Measurements from ENCODE around the gene DNAH12. TPM values are rescaled to one million over a fixed set of nuclear protein-coding genes. Genes with fewer than 3 reads are reported as not detected.
"Not testable (repeated sequence)": the region's sequence is repeated elsewhere in the genome, so short reads cannot be mapped to it uniquely, and the experiment has no call there.

The DNAH12 gene
- polyA plus RNA-seq, 1 donor from 2014 or later = 1.8 TPM

DNA sequence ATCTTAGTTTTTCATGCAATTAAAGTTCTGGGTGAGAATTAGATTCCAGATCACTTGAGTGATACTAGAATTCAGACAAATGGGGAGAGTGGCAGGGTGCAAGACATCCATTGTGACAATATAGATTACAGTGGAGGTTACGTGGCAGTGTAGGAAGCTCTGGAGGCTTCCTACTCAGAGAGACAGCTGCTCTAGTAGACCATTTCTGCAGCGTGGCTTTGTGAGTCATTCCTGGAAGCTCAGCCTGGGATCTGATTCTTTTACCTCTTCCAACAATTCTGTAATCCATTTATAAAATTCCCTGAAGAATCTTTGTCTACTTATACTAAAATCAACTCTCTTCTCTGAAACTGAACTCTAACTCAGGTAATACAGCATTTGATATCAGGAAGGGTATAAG is 161.2 kb downstream of the DNAH12 start:
- H3K9me2 ChIP-seq (ENCODE audit: insufficient read depth, low read length) = no peaks in the 10 kb centered on the region
- H3K4me2 ChIP-seq (ENCODE audit: low read length) = no peak overlapping the region
- H3K27ac ChIP-seq (ENCODE audit: low read length) = no peak overlapping the region
- H3K79me2 ChIP-seq (replicated peaks; ENCODE audit: insufficient read depth, low read length) = no peaks in the 10 kb centered on the region
- no peaks in the 10 kb centered on the region for H3K36me3 ChIP-seq (ENCODE audit: insufficient read depth, low read length)
- H3K4me3 ChIP-seq (ENCODE audit: low read length) = no peak overlapping the region
- H3K27me3 ChIP-seq (ENCODE audit: insufficient read depth, low read depth, low read length) = no peaks in the 10 kb centered on the region
- H3K9me3 ChIP-seq (ENCODE audit: low read length) = no peaks in the 10 kb centered on the region
- TF ChIP-seq EP300 (conservative IDR thresholded peaks at IDR 0.05; ENCODE audit: poor library complexity, severe bottlenecking) (no peak), TAF1 (IDR thresholded peaks at IDR 0.05; ENCODE audit: low read depth) (no peak), RAD21 (conservative IDR thresholded peaks at IDR 0.05) (no peak), SMC3 (conservative IDR thresholded peaks at IDR 0.05; ENCODE audit: poor library complexity) (no peak), EZH2 (IDR thresholded peaks at IDR 0.05; ENCODE audit: borderline replicate concordance, insufficient read depth, low read length, poor library complexity, severe bottlenecking) (no peak), POLR2AphosphoS5 (IDR thresholded peaks at IDR 0.05) (no peak), MXI1 (conservative IDR thresholded peaks at IDR 0.05; ENCODE audit: poor library complexity, severe bottlenecking) (no peak)
- TF ChIP-seq, protein P1, sequence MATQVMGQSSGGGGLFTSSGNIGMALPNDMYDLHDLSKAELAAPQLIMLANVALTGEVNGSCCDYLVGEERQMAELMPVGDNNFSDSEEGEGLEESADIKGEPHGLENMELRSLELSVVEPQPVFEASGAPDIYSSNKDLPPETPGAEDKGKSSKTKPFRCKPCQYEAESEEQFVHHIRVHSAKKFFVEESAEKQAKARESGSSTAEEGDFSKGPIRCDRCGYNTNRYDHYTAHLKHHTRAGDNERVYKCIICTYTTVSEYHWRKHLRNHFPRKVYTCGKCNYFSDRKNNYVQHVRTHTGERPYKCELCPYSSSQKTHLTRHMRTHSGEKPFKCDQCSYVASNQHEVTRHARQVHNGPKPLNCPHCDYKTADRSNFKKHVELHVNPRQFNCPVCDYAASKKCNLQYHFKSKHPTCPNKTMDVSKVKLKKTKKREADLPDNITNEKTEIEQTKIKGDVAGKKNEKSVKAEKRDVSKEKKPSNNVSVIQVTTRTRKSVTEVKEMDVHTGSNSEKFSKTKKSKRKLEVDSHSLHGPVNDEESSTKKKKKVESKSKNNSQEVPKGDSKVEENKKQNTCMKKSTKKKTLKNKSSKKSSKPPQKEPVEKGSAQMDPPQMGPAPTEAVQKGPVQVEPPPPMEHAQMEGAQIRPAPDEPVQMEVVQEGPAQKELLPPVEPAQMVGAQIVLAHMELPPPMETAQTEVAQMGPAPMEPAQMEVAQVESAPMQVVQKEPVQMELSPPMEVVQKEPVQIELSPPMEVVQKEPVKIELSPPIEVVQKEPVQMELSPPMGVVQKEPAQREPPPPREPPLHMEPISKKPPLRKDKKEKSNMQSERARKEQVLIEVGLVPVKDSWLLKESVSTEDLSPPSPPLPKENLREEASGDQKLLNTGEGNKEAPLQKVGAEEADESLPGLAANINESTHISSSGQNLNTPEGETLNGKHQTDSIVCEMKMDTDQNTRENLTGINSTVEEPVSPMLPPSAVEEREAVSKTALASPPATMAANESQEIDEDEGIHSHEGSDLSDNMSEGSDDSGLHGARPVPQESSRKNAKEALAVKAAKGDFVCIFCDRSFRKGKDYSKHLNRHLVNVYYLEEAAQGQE (IDR thresholded peaks at IDR 0.05; ENCODE audit: borderline replicate concordance) = no peak
- TF ChIP-seq, protein P2, sequence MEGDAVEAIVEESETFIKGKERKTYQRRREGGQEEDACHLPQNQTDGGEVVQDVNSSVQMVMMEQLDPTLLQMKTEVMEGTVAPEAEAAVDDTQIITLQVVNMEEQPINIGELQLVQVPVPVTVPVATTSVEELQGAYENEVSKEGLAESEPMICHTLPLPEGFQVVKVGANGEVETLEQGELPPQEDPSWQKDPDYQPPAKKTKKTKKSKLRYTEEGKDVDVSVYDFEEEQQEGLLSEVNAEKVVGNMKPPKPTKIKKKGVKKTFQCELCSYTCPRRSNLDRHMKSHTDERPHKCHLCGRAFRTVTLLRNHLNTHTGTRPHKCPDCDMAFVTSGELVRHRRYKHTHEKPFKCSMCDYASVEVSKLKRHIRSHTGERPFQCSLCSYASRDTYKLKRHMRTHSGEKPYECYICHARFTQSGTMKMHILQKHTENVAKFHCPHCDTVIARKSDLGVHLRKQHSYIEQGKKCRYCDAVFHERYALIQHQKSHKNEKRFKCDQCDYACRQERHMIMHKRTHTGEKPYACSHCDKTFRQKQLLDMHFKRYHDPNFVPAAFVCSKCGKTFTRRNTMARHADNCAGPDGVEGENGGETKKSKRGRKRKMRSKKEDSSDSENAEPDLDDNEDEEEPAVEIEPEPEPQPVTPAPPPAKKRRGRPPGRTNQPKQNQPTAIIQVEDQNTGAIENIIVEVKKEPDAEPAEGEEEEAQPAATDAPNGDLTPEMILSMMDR (IDR thresholded peaks at IDR 0.05; ENCODE audit: poor library complexity, severe bottlenecking) = no peak
- no peak overlapping the region for H3K9ac ChIP-seq (ENCODE audit: low read length)
- no peaks in the 10 kb centered on the region for H3F3A ChIP-seq (ENCODE audit: insufficient read depth, low read length, poor library complexity, severe bottlenecking)
- no peak overlapping the region for H2AFZ ChIP-seq (ENCODE audit: low read depth, low read length)
- no peaks in the 10 kb centered on the region for H4K20me1 ChIP-seq (ENCODE audit: insufficient read depth)

DNA sequence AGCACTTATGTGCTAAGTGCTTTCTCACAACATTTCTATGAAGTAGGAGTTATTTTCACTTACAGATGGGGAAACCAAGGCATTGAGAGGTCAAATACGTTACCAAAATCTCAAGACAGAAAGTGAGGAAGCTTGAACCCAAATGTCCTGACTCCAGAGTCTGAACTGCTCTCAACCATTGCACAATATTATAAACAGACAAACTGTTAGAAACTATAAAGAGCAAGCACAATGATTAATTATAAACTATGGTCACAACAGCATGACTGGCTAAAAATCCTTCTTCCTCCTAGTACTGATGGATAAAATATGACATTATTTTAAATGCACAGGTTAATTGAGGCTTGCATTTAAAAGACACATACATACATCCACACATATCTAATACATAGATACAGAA is 173.8 kb downstream of the DNAH12 start:
- Histone ChIP-seq H4K20me1 (ENCODE audit: insufficient read depth) (no peaks in the 10 kb centered on the region), H3K9me2 (ENCODE audit: insufficient read depth, low read length) (no peaks in the 10 kb centered on the region), H3K79me2 (replicated peaks; ENCODE audit: insufficient read depth, low read length) (no peaks in the 10 kb centered on the region), H3K36me3 (ENCODE audit: insufficient read depth, low read length) (no peaks in the 10 kb centered on the region), H3F3A (ENCODE audit: insufficient read depth, low read length, poor library complexity, severe bottlenecking) (no peaks in the 10 kb centered on the region), H3K9ac (ENCODE audit: low read length) (no peak overlapping the region), H3K9me3 (ENCODE audit: low read length) (no peaks in the 10 kb centered on the region), H3K27ac (ENCODE audit: low read length) (no peak overlapping the region), H3K4me3 (ENCODE audit: low read length) (no peak overlapping the region), H3K27me3 (ENCODE audit: insufficient read depth, low read depth, low read length) (no peaks in the 10 kb centered on the region), H3K4me2 (ENCODE audit: low read length) (no peak overlapping the region), H2AFZ (ENCODE audit: low read depth, low read length) (no peak overlapping the region)
- TF ChIP-seq RAD21 (conservative IDR thresholded peaks at IDR 0.05) = no peak
- TF ChIP-seq EZH2 (IDR thresholded peaks at IDR 0.05; ENCODE audit: borderline replicate concordance, insufficient read depth, low read length, poor library complexity, severe bottlenecking) = no peak
- no peak for TF ChIP-seq POLR2AphosphoS5 (IDR thresholded peaks at IDR 0.05)
- no peak for TF ChIP-seq TAF1 (IDR thresholded peaks at IDR 0.05; ENCODE audit: low read depth)
- TF ChIP-seq, protein P2 (IDR thresholded peaks at IDR 0.05; ENCODE audit: poor library complexity, severe bottlenecking) = no peak
- TF ChIP-seq, protein P1 (IDR thresholded peaks at IDR 0.05; ENCODE audit: borderline replicate concordance) = no peak
- no peak for TF ChIP-seq MXI1 (conservative IDR thresholded peaks at IDR 0.05; ENCODE audit: poor library complexity, severe bottlenecking)
- TF ChIP-seq SMC3 (conservative IDR thresholded peaks at IDR 0.05; ENCODE audit: poor library complexity) = no peak
- no peak for TF ChIP-seq EP300 (conservative IDR thresholded peaks at IDR 0.05; ENCODE audit: poor library complexity, severe bottlenecking)

DNA sequence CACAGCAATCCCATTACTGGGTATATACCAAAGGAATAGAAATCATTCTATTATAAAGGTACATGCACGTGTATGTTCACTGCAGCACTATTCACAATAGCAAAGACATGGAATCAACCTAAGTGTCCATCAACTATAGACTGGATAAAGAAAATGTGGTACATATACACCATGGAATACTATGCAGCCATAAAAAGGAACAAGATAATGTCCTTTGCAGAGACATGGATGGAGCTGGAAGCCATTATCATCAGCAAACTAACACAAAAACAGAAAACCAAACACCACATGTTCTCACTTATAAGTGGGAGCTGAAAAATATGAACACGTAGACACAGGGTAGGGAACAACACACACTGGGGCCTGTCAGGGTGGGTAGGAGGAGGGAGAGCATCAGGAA is 179.1 kb downstream of the DNAH12 start:
- not testable (repeated sequence) for H3K27me3 ChIP-seq (ENCODE audit: insufficient read depth, low read depth, low read length); H3K9me3 ChIP-seq (ENCODE audit: low read length); H4K20me1 ChIP-seq (ENCODE audit: insufficient read depth); H3K9me2 ChIP-seq (ENCODE audit: insufficient read depth, low read length); H3K79me2 ChIP-seq (replicated peaks; ENCODE audit: insufficient read depth, low read length); H3K9ac ChIP-seq (ENCODE audit: low read length); H3K36me3 ChIP-seq (ENCODE audit: insufficient read depth, low read length); H3K4me2 ChIP-seq (ENCODE audit: low read length); H2AFZ ChIP-seq (ENCODE audit: low read depth, low read length); H3F3A ChIP-seq (ENCODE audit: insufficient read depth, low read length, poor library complexity, severe bottlenecking); H3K4me3 ChIP-seq (ENCODE audit: low read length); H3K27ac ChIP-seq (ENCODE audit: low read length)

Data from neural cell (in vitro differentiated cells).